G401.6 (cell line): ENCODE results near the gene UVSSA.
"Not testable (repeated sequence)": the region's sequence is repeated elsewhere in the genome, so short reads cannot be mapped to it uniquely, and the experiment has no call there.

Experiments
- FAIRE-seq: peaks from 2 replicates; lab custom pipeline; 2012; peaks lifted over from hg19 to GRCh38; lab: Jason Lieb, UNC

Gene UVSSA

GRCh38 chr4:1364748-1365147 is 17.7 kb downstream of the UVSSA start:
- no peak for FAIRE-seq

GRCh38 chr4:1365271-1366178 is 18.5 kb downstream of the UVSSA start:
- FAIRE-seq = no peak

GRCh38 chr4:1366371-1367229 is 19.6 kb downstream of the UVSSA start:
- FAIRE-seq = no peak

- FAIRE-seq = no peak
Observed at GRCh38 chr4:1367230-1367935, 20.4 kb downstream of the UVSSA start.

- no peak for FAIRE-seq
Observed at GRCh38 chr4:1367936-1368289, 20.9 kb downstream of the UVSSA start.

- no peak for FAIRE-seq
Observed at GRCh38 chr4:1368421-1369090, 21.5 kb downstream of the UVSSA start.

GRCh38 chr4:1369091-1369450 is 22.1 kb downstream of the UVSSA start:
- no peak for FAIRE-seq

GRCh38 chr4:1369479-1370079 is 22.6 kb downstream of the UVSSA start:
- FAIRE-seq = no peak

GRCh38 chr4:1370321-1371124 is 23.5 kb downstream of the UVSSA start:
- no peak for FAIRE-seq

GRCh38 chr4:1371176-1372165 is 24.5 kb downstream of the UVSSA start:
- no peak for FAIRE-seq

- FAIRE-seq = not testable (repeated sequence)
Observed at GRCh38 chr4:1372576-1372975, 25.6 kb downstream of the UVSSA start.

GRCh38 chr4:1373892-1374705 is 27.1 kb downstream of the UVSSA start:
- no peak for FAIRE-seq

GRCh38 chr4:1374706-1375045 is 27.7 kb downstream of the UVSSA start:
- no peak for FAIRE-seq

- FAIRE-seq = no peak
Observed at GRCh38 chr4:1375051-1375721, 28.2 kb downstream of the UVSSA start.

GRCh38 chr4:1375761-1376322 is 28.8 kb downstream of the UVSSA start:
- FAIRE-seq = no peak

GRCh38 chr4:1376391-1376840 is 29.4 kb downstream of the UVSSA start:
- no peak for FAIRE-seq

GRCh38 chr4:1376841-1377605 is 30.0 kb downstream of the UVSSA start:
- FAIRE-seq = no peak
